ENCODE results near the gene ACYP1.

Gene ACYP1

GRCh38 chr14:75025876-75026275 is 37.9 kb downstream of the ACYP1 start:
- no peak for DNase-seq

GRCh38 chr14:75025082-75025481 is 38.7 kb downstream of the ACYP1 start:
- no peak for DNase-seq

GRCh38 chr14:75023108-75023507 is 40.7 kb downstream of the ACYP1 start:
- DNase-seq, result no peak

GRCh38 chr14:75022655-75023054 is 41.2 kb downstream of the ACYP1 start:
- no peak for DNase-seq

GRCh38 chr14:75018694-75019093 is 45.1 kb downstream of the ACYP1 start:
- DNase-seq, result no peak

- no peak for DNase-seq
These were observed 47.0 kb downstream of the ACYP1 start for GRCh38 chr14:75016815-75017214.

- no peak for DNase-seq
These were observed 48.3 kb downstream of the ACYP1 start for GRCh38 chr14:75015496-75015895.

GRCh38 chr14:75013290-75013689 is 50.5 kb downstream of the ACYP1 start:
- DNase-seq, result no peak

- no peak for DNase-seq
These were observed 52.3 kb downstream of the ACYP1 start for GRCh38 chr14:75011356-75011994.

GRCh38 chr14:75010472-75011093 is 53.2 kb downstream of the ACYP1 start:
- no peak for DNase-seq

- DNase-seq, result no peak
These were observed 54.6 kb downstream of the ACYP1 start for GRCh38 chr14:75009176-75009575.

GRCh38 chr14:75005357-75005756 is 58.5 kb downstream of the ACYP1 start:
- DNase-seq, result no peak

- no peak for DNase-seq
These were observed 60.4 kb downstream of the ACYP1 start for GRCh38 chr14:75003250-75004027.
